HEK293 (cell line): ENCODE results near the gene PHF20.
A peak's percentile ranks its signal among the peaks of the same experiment; 100 is the strongest.

ENCODE experiments used
- CTCF ChIA-PET: fragments of 350-600 bp; formaldehyde crosslinking; extraction: SDS; loops from one replicate; lab custom pipeline; 2021; ENCODE audit warnings: antibody characterized with exemption; lab: Yijun Ruan, JAX
- POLR2A ChIA-PET: fragments of 300-600 bp; formaldehyde crosslinking; extraction: SDS; loops from one replicate; lab custom pipeline; 2020; ENCODE audit warnings: antibody characterized with exemption, inconsistent platforms; lab: Yijun Ruan, JAX
- H3K27ac ChIP-seq: fragments of 200-500 bp; sonication (Bioruptor generic); 2 replicates; pipeline ENCODE4 v1.5.1; 2014; ENCODE audit warnings: low read depth, low read length, control low read depth, inconsistent platforms; ENCODE audit errors: extremely low read depth
- H3K36me3 ChIP-seq, 2 experiments: fragments of 200-500 bp in 1 of 2; sonication (Bioruptor generic) in 1 of 2; 1 replicate in 1 of 2; 2 replicates in 1 of 2; pipeline ENCODE4 v1.5.1; 2014 to 2017; ENCODE audit warnings: inconsistent platforms in 2 of 2, low read length in 2 of 2; ENCODE audit not compliant: control insufficient read depth in 2 of 2, insufficient read depth in 1 of 2
- H3K4me1 ChIP-seq: fragments of 200-500 bp; sonication (Bioruptor generic); 2 replicates; pipeline ENCODE4 v1.5.1; 2014; ENCODE audit warnings: mild to moderate bottlenecking, low read length, inconsistent platforms; ENCODE audit not compliant: control insufficient read depth, insufficient read depth
- H3K4me3 ChIP-seq: 2 replicates; pipeline ENCODE4 v1.5.1; 2011; ENCODE audit warnings: low read depth, mild to moderate bottlenecking, control low read depth, low read length, moderate library complexity
- H3K9me3 ChIP-seq: fragments of 200-500 bp; sonication (Bioruptor generic); 2 replicates; pipeline ENCODE4 v1.5.1; 2014; ENCODE audit warnings: low read depth, low read length, inconsistent platforms; ENCODE audit not compliant: control insufficient read depth, insufficient read depth
- CTCF ChIP-seq: fragments of 450-650 bp; formaldehyde crosslinking; IDR thresholded peaks from 2 replicates; pipeline ENCODE4 v1.5.1; 2016; ENCODE audit warnings: missing biosample characterization, missing genetic modification characterization
- FEZF1 ChIP-seq: fragments of 450-650 bp; formaldehyde crosslinking; IDR thresholded peaks from 2 replicates; pipeline ENCODE4 v1.5.1; 2016; ENCODE audit warnings: missing biosample characterization, missing genetic modification characterization
- GFI1B ChIP-seq: fragments of 450-650 bp; formaldehyde crosslinking; IDR thresholded peaks from 2 replicates; pipeline ENCODE4 v1.5.1; 2016; ENCODE audit warnings: missing biosample characterization, missing genetic modification characterization
- GLIS2 ChIP-seq: fragments of 450-650 bp; formaldehyde crosslinking; IDR thresholded peaks from 2 replicates; pipeline ENCODE4 v1.5.1; 2016; ENCODE audit warnings: missing biosample characterization, missing genetic modification characterization
- PRDM1 ChIP-seq: fragments of 450-650 bp; formaldehyde crosslinking; IDR thresholded peaks from 2 replicates; pipeline ENCODE4; 2016; ENCODE audit warnings: missing biosample characterization, missing genetic modification characterization
- PRDM4 ChIP-seq: fragments of 450-650 bp; formaldehyde crosslinking; IDR thresholded peaks from 2 replicates; pipeline ENCODE4 v1.5.1; 2017; ENCODE audit warnings: missing biosample characterization, missing genetic modification characterization
- YY2 ChIP-seq: fragments of 450-650 bp; formaldehyde crosslinking; IDR thresholded peaks from 2 replicates; pipeline ENCODE4 v1.5.1; 2016; ENCODE audit warnings: missing biosample characterization, missing genetic modification characterization
- ZBTB26 ChIP-seq: fragments of 450-650 bp; formaldehyde crosslinking; optimal IDR thresholded peaks from 2 replicates; pipeline ENCODE3; 2016; ENCODE audit warnings: missing biosample characterization, mild to moderate bottlenecking, missing genetic modification characterization
- ZBTB44 ChIP-seq: fragments of 450-650 bp; IDR thresholded peaks from 2 replicates; pipeline ENCODE4 v1.5.1; 2018; ENCODE audit warnings: missing biosample characterization, mild to moderate bottlenecking, missing genetic modification characterization
- ZBTB6 ChIP-seq: fragments of 450-650 bp; formaldehyde crosslinking; IDR thresholded peaks from 2 replicates; pipeline ENCODE4 v1.5.1; 2017; ENCODE audit warnings: missing biosample characterization, missing genetic modification characterization
- ZEB2 ChIP-seq: fragments of 450-650 bp; formaldehyde crosslinking; IDR thresholded peaks from 2 replicates; pipeline ENCODE4 v1.5.1; 2016; ENCODE audit warnings: missing biosample characterization, missing genetic modification characterization
- ZNF132 ChIP-seq: fragments of 450-650 bp; formaldehyde crosslinking; IDR thresholded peaks from 2 replicates; pipeline ENCODE4 v1.5.1; 2017; ENCODE audit warnings: missing biosample characterization, missing genetic modification characterization, borderline replicate concordance
- ZNF146 ChIP-seq: fragments of 450-650 bp; formaldehyde crosslinking; IDR thresholded peaks from 2 replicates; pipeline ENCODE4 v1.5.1; 2016; ENCODE audit warnings: missing biosample characterization, missing genetic modification characterization
- ZNF214 ChIP-seq: fragments of 450-650 bp; formaldehyde crosslinking; IDR thresholded peaks from 2 replicates; pipeline ENCODE4 v1.5.1; 2017; ENCODE audit warnings: missing biosample characterization, mild to moderate bottlenecking, missing genetic modification characterization, borderline replicate concordance
- ZNF221 ChIP-seq: fragments of 450-650 bp; formaldehyde crosslinking; IDR thresholded peaks from 2 replicates; pipeline ENCODE4 v1.5.1; 2017; ENCODE audit warnings: missing biosample characterization, missing genetic modification characterization, borderline replicate concordance
- ZNF335 ChIP-seq: fragments of 450-650 bp; formaldehyde crosslinking; conservative IDR thresholded peaks from 2 replicates; pipeline ENCODE4 v1.5.1; 2016; ENCODE audit warnings: missing biosample characterization, missing genetic modification characterization
- ZNF362 ChIP-seq: fragments of 450-650 bp; formaldehyde crosslinking; IDR thresholded peaks from 2 replicates; pipeline ENCODE4 v1.5.1; 2016; ENCODE audit warnings: missing biosample characterization, missing genetic modification characterization
- ZNF501 ChIP-seq: fragments of 450-650 bp; formaldehyde crosslinking; IDR thresholded peaks from 2 replicates; pipeline ENCODE4 v1.5.1; 2016; ENCODE audit warnings: missing biosample characterization, missing genetic modification characterization
- ZNF544 ChIP-seq: fragments of 450-650 bp; formaldehyde crosslinking; IDR thresholded peaks from 2 replicates; pipeline ENCODE4 v1.5.0; 2017; ENCODE audit warnings: missing biosample characterization, missing genetic modification characterization
- ZNF561 ChIP-seq: fragments of 450-650 bp; IDR thresholded peaks from 2 replicates; pipeline ENCODE4 v1.5.1; 2018; ENCODE audit warnings: missing biosample characterization, missing genetic modification characterization, borderline replicate concordance
- ZNF571 ChIP-seq: fragments of 450-650 bp; formaldehyde crosslinking; IDR thresholded peaks from 2 replicates; pipeline ENCODE4 v1.5.0; 2017; ENCODE audit warnings: missing biosample characterization, missing genetic modification characterization
- ZNF580 ChIP-seq: fragments of 450-650 bp; formaldehyde crosslinking; IDR thresholded peaks from 2 replicates; pipeline ENCODE4 v1.5.1; 2016; ENCODE audit warnings: missing biosample characterization, missing genetic modification characterization
- ZNF677 ChIP-seq: fragments of 450-650 bp; IDR thresholded peaks from 2 replicates; pipeline ENCODE4 v1.5.0; 2018; ENCODE audit warnings: missing biosample characterization, mild to moderate bottlenecking, missing genetic modification characterization, moderate library complexity
- ZSCAN30 ChIP-seq: fragments of 450-650 bp; IDR thresholded peaks from 2 replicates; pipeline ENCODE4 v1.5.1; 2018; ENCODE audit warnings: missing biosample characterization, mild to moderate bottlenecking, missing genetic modification characterization, moderate library complexity

Gene PHF20

GRCh38 chr20:35741892-35742740 lies 29.7 kb upstream of the PHF20 start, which contains the start of gene RBM39 (continued):
- TF ChIP-seq ZNF544 (tag by site-specific recombination) (no peak), PRDM4 (peak; percentile 62), GFI1B (tag by site-specific recombination) (peak; percentile 83; the same call in 1 of the 2 replicates), ZEB2 (peak; percentile 78), GLIS2 (tag by site-specific recombination) (peak; percentile 92), ZNF571 (no peak), ZNF335 (tag by site-specific recombination) (peak; percentile 1; the same call in 1 of the 2 replicates), ZNF580 (0 out of 2 replicates have a peak, but pooled peaks have one; percentile 78), CTCF (tag by site-specific recombination) (peak; percentile 91), ZNF501 (tag by site-specific recombination) (peak; percentile 89), ZBTB26 (peak; percentile 70), ZBTB6 (tag by site-specific recombination) (peak; percentile 75; the same call in 1 of the 2 replicates), ZNF561 (tag by site-specific recombination) (peak; percentile 66; the same call in 1 of the 2 replicates), PRDM1 (tag by site-specific recombination) (peak; percentile 77)
- TF ChIP-seq, all 188 proteins: peak for 75

GRCh38 chr20:35742741-35743523 lies 28.9 kb upstream of the PHF20 start:
- H3K4me1 ChIP-seq: no peaks in the 10 kb centered on the region
- POLR2A ChIA-PET: interaction anchor here (0.5 to 2.5 kb wide), 37 partner anchors 8 to 1119 kb away, joined by 3 to 109 read pairs (median 5); partner anchors contain the start of genes CEP250, ERGIC3, NFS1 and PHF20
- no peaks in the 10 kb centered on the region for H3K9me3 ChIP-seq
- peak overlapping the region; percentile 83 for H3K27ac ChIP-seq
- peak overlapping the region; percentile 52 for H3K4me3 ChIP-seq
- CTCF ChIA-PET: interaction anchor here (0.6 to 2.6 kb wide), 6 partner anchors 13 to 142 kb away, joined by 3 to 15 read pairs (median 3); partner anchors contain the start of gene PHF20
- H3K36me3 ChIP-seq: peaks cover 19 to 34% of the 10 kb centered on the region in 2 experiments
- no peak for TF ChIP-seq ZNF132 (tag by site-specific recombination)
- no peak for TF ChIP-seq ZNF221 (tag by site-specific recombination)
- 0 out of 2 replicates have a peak, but pooled peaks have one; percentile 2 for TF ChIP-seq ZBTB44 (tag by site-specific recombination)
- no peak for TF ChIP-seq YY2 (tag by site-specific recombination)
- no peak for TF ChIP-seq ZSCAN30
- peak; percentile 45 for TF ChIP-seq FEZF1 (tag by site-specific recombination)
- no peak for TF ChIP-seq ZNF677 (tag by site-specific recombination)
- TF ChIP-seq ZNF146 (tag by site-specific recombination): 0 out of 2 replicates have a peak, but pooled peaks have one; percentile 6
- TF ChIP-seq ZNF214: no peak
- peak; percentile 80 for TF ChIP-seq ZNF335 (tag by site-specific recombination)
- peak; percentile 65; the same call in 1 of the 2 replicates for TF ChIP-seq ZNF362 (tag by site-specific recombination)
